Activated naive CD4-positive, alpha-beta T cell treated with anti-CD3 and anti-CD28 coated beads, Interleukin-2, amount 50 U/mL, for 72 hours (primary cell): ENCODE data around the gene ZNF777. TPM values are rescaled to one million over a fixed set of nuclear protein-coding genes. Genes with fewer than 3 reads are reported as not detected.
A peak's percentile ranks its signal among the peaks of the same experiment; 100 is the strongest.
"Not testable (repeated sequence)": the region's sequence is repeated elsewhere in the genome, so short reads cannot be mapped to it uniquely, and the experiment has no call there.

Source experiments
- ATAC-seq, 2 donors: fragments of 150-1000 bp; cut with Tn5 transposase; 2 replicates each; pipeline ENCODE4 v1.10.0; 2021; ENCODE audit warnings: mild to moderate bottlenecking in 2 of 2, moderate library complexity in 2 of 2
- DNase-seq, 2 donors: peaks; one replicate each; pipeline ENCODE4 v3.0.0; 2021 to 2022; ENCODE audit warnings: low spot score in 2 of 2
- H3K27ac Mint-ChIP-seq, 2 donors: one replicate each; pipeline ENCODE4 v1.8.0; 2022; ENCODE audit warnings: mild to moderate bottlenecking in 2 of 2, mixed read lengths in 2 of 2
- H3K36me3 Mint-ChIP-seq, 2 donors: one replicate each; pipeline ENCODE4 v1.8.0; 2022; ENCODE audit warnings: mixed read lengths in 2 of 2
- H3K9me3 Mint-ChIP-seq, 2 donors: one replicate each; pipeline ENCODE4 v1.8.0; 2022; ENCODE audit warnings: mixed read lengths in 2 of 2
- total RNA-seq, 2 donors: library from RNA; stranded (reverse); gene quantifications; one replicate each; pipeline ENCODE4 v1.2.3, GENCODE V29; 2022

Gene ZNF777
- total RNA-seq: 10 to 100 TPM in 1 of 2 donors, 1 to 10 TPM in 1; 3.5 to 12.7 TPM

GRCh38 chr7:149460493-149461277 lies at the start of gene ZNF777:
ZNF777 (minus strand) TSS chr7:149461062; CDS start chr7:149456022, 5,040 bp downstream.
- H3K27ac Mint-ChIP-seq: peak within 1 kb of the TSS; percentile 56 to 86
- peak; percentile 75 to 78 for DNase-seq
- ATAC-seq: peak; percentile 89 to 96
- H3K36me3 Mint-ChIP-seq: peaks cover 0 to 6% of the 10 kb centered on the region in 2 donors
- H3K9me3 Mint-ChIP-seq: no peaks in the 10 kb centered on the region

GRCh38 chr7:149510248-149510647 lies 49.4 kb upstream of the ZNF777 start:
- no peak overlapping the region for H3K27ac Mint-ChIP-seq
- H3K9me3 Mint-ChIP-seq: peaks cover 34 to 39% of the 10 kb centered on the region in 2 donors
- no peak for ATAC-seq
- DNase-seq: no peak
- peaks cover 21 to 37% of the 10 kb centered on the region in 2 donors for H3K36me3 Mint-ChIP-seq

- Mint-ChIP-seq H3K36me3 (peaks cover 26 to 37% of the 10 kb centered on the region in 2 donors), H3K9me3 (peaks cover 31 to 44% of the 10 kb centered on the region in 2 donors), H3K27ac (no peak overlapping the region)
- ATAC-seq (no peak), DNase-seq (no peak)
Observed at GRCh38 chr7:149509774-149510173, 48.9 kb upstream of the ZNF777 start.

- H3K27ac Mint-ChIP-seq: no peak overlapping the region
- peaks cover 10 to 29% of the 10 kb centered on the region in 2 donors for H3K9me3 Mint-ChIP-seq
- DNase-seq (no peak), ATAC-seq (no peak)
- H3K36me3 Mint-ChIP-seq: peaks cover 19 to 20% of the 10 kb centered on the region in 2 donors
Observed at GRCh38 chr7:149505551-149505950, 44.7 kb upstream of the ZNF777 start.

- H3K27ac Mint-ChIP-seq: no peak overlapping the region
- H3K9me3 Mint-ChIP-seq: peaks cover 3 to 15% of the 10 kb centered on the region in 2 donors
- ATAC-seq (no peak), DNase-seq (no peak)
- H3K36me3 Mint-ChIP-seq: peaks cover 9 to 16% of the 10 kb centered on the region in 2 donors
Observed at GRCh38 chr7:149501651-149502050, 40.8 kb upstream of the ZNF777 start.

- no peak for ATAC-seq
- H3K27ac Mint-ChIP-seq: no peak overlapping the region
- peaks cover 11 to 17% of the 10 kb centered on the region in 2 donors for H3K36me3 Mint-ChIP-seq
- DNase-seq: no peak
- peaks cover 3 to 10% of the 10 kb centered on the region in 2 donors for H3K9me3 Mint-ChIP-seq
Observed at GRCh38 chr7:149500910-149501309, 40.0 kb upstream of the ZNF777 start.

- DNase-seq (no peak), ATAC-seq (no peak)
- Mint-ChIP-seq H3K9me3 (peaks cover 0 to 5% of the 10 kb centered on the region in 2 donors), H3K36me3 (peaks cover 6 to 10% of the 10 kb centered on the region in 2 donors), H3K27ac (no peak overlapping the region)
Observed at GRCh38 chr7:149500201-149500600, 39.3 kb upstream of the ZNF777 start.

- ATAC-seq (no peak), DNase-seq (no peak)
- H3K36me3 Mint-ChIP-seq: peaks cover 6 to 7% of the 10 kb centered on the region in 2 donors
- no peaks in the 10 kb centered on the region for H3K9me3 Mint-ChIP-seq
- H3K27ac Mint-ChIP-seq: no peak overlapping the region
Observed at GRCh38 chr7:149498811-149499210, 37.9 kb upstream of the ZNF777 start.

- H3K36me3 Mint-ChIP-seq: peaks cover 6 to 11% of the 10 kb centered on the region in 2 donors
- DNase-seq: peak; percentile 83 to 84
- peak; percentile 93 to 96 for ATAC-seq
- peak within 1 kb of the TSS; percentile 95 to 98 for H3K27ac Mint-ChIP-seq
- H3K9me3 Mint-ChIP-seq: no peaks in the 10 kb centered on the region
Observed at GRCh38 chr7:149497467-149498261, 36.8 kb upstream of the ZNF777 start, which contains the start of gene ZNF746. ZNF746 (minus strand) TSS chr7:149497809; CDS start chr7:149497536, 273 bp downstream.

- peaks cover 6 to 11% of the 10 kb centered on the region in 2 donors for H3K36me3 Mint-ChIP-seq
- DNase-seq (peak in 1 of 2 donors; percentile 36), ATAC-seq (peak; percentile 29 to 33)
- H3K9me3 Mint-ChIP-seq: no peaks in the 10 kb centered on the region
- H3K27ac Mint-ChIP-seq: peak overlapping the region; percentile 95 to 98
Observed at GRCh38 chr7:149496642-149497391, 36.0 kb upstream of the ZNF777 start.

- no peak for DNase-seq
Observed at GRCh38 chr7:149495785-149496641, 35.2 kb upstream of the ZNF777 start.

GRCh38 chr7:149494738-149495368 lies 34.0 kb upstream of the ZNF777 start:
- ATAC-seq: no peak
- no peak for DNase-seq
- H3K36me3 Mint-ChIP-seq: peaks cover 6 to 19% of the 10 kb centered on the region in 2 donors
- peak overlapping the region; percentile 85 to 95 for H3K27ac Mint-ChIP-seq
- no peaks in the 10 kb centered on the region for H3K9me3 Mint-ChIP-seq

More at GRCh38 chr7:149495785-149496641, 35.2 kb upstream of the ZNF777 start:
- Mint-ChIP-seq H3K27ac (peak overlapping the region; percentile 95 to 98), H3K9me3 (no peaks in the 10 kb centered on the region), H3K36me3 (peaks cover 6 to 11% of the 10 kb centered on the region in 2 donors)
- ATAC-seq: no peak

- ATAC-seq, H3K9me3 Mint-ChIP-seq: not testable (repeated sequence)
- H3K27ac Mint-ChIP-seq: peak overlapping the region in 1 of 2 donors; percentile 62
Observed at GRCh38 chr7:149493975-149494374, 33.1 kb upstream of the ZNF777 start.

GRCh38 chr7:149493366-149493765 lies 32.5 kb upstream of the ZNF777 start:
- peaks cover 10 to 19% of the 10 kb centered on the region in 2 donors for H3K36me3 Mint-ChIP-seq
- no peak for DNase-seq
- peak overlapping the region; percentile 61 to 62 for H3K27ac Mint-ChIP-seq
- ATAC-seq: no peak
- H3K9me3 Mint-ChIP-seq: no peaks in the 10 kb centered on the region

More at GRCh38 chr7:149493975-149494374, 33.1 kb upstream of the ZNF777 start:
- peaks cover 10 to 19% of the 10 kb centered on the region in 2 donors for H3K36me3 Mint-ChIP-seq
- DNase-seq: not testable (repeated sequence)
